ENCODE data around the gene STAG1. TPM values are rescaled to one million over a fixed set of nuclear protein-coding genes. Genes with fewer than 3 reads are reported as not detected.

The STAG1 gene
- polyA plus RNA-seq, 2 of the 4 experiments (the other 2 are of a cell fraction) = 12.8 to 19.2 TPM

DNA sequence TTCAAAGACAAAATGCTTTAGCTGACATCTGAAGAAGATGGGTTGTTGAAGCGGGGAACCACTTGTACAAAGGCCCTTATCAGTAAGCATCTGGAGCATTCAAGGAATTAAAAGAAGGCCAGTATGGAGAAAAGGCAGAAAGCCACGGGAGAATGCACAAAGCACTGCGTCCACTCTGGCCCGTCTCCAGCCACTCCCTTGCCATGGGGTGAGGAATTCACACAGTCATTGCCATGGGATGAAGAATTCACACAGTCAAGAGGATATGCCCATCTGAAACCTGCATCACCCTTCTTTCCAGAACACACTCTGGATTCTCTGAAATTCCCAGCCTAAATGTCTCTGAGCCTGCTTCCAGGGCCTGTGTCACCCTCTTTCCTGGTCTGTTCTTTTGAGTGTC lies 26.7 kb upstream of the STAG1 start:
- POLR2A ChIA-PET = interaction anchor here (1.9 kb wide), 1 partner anchor 26 kb away, joined by 7 read pairs; the partner anchor contains the start of gene STAG1
- Histone ChIP-seq H3K4me3 (no peak overlapping the region), H3K4me1 (peaks cover 18% of the 10 kb centered on the region; the same call in 2 of the 3 replicates), H3K4me2 (0 out of 3 replicates have a peak overlapping the region, but pooled peaks have one; percentile 38), H3K27ac (peak overlapping the region in 1 of 2 experiments; percentile 60; a peak in 1 of 6 replicates), H3K9me3 (no peaks in the 10 kb centered on the region)
- FAIRE-seq (no peak), DNase-seq (ENCODE audit: low read depth in 1 of 2, low spot score in 1 of 2) (peak in 1 of 2 experiments; percentile 35), ATAC-seq (peak; percentile 19 to 73; a peak in 4 of 6 replicates)
- 29% methylated on average over 4 of the region's 4 CpGs for WGBS (ENCODE audit: missing lambda C conversion rate)
- CTCF ChIA-PET = interaction anchor here (1.2 to 1.6 kb wide), 2 partner anchors 27 to 235 kb away, joined by 4 to 6 read pairs; partner anchors contain the start of gene STAG1
- TF ChIP-seq NPAS2 (CRISPR knock-in tag; IDR thresholded peaks at IDR 0.05; ENCODE audit: borderline replicate concordance) (no peak), TP53 (CRISPR knock-in tag; IDR thresholded peaks at IDR 0.05) (no peak), SMC3 (IDR thresholded peaks at IDR 0.05) (no peak), KDM5A (IDR thresholded peaks at IDR 0.05) (no peak), ESRRA (IDR thresholded peaks at IDR 0.05; ENCODE audit: borderline replicate concordance, low read length) (no peak), FOSL2 (IDR thresholded peaks at IDR 0.05) (no peak), FOSL2 (CRISPR knock-in tag; IDR thresholded peaks at IDR 0.05) (no peak)
- TF ChIP-seq, protein P1, sequence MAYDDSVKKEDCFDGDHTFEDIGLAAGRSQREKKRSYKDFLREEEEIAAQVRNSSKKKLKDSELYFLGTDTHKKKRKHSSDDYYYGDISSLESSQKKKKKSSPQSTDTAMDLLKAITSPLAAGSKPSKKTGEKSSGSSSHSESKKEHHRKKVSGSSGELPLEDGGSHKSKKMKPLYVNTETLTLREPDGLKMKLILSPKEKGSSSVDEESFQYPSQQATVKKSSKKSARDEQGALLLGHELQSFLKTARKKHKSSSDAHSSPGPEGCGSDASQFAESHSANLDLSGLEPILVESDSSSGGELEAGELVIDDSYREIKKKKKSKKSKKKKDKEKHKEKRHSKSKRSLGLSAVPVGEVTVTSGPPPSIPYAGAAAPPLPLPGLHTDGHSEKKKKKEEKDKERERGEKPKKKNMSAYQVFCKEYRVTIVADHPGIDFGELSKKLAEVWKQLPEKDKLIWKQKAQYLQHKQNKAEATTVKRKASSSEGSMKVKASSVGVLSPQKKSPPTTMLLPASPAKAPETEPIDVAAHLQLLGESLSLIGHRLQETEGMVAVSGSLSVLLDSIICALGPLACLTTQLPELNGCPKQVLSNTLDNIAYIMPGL (CRISPR knock-in tag; IDR thresholded peaks at IDR 0.05; ENCODE audit: borderline replicate concordance) = no peak

DNA sequence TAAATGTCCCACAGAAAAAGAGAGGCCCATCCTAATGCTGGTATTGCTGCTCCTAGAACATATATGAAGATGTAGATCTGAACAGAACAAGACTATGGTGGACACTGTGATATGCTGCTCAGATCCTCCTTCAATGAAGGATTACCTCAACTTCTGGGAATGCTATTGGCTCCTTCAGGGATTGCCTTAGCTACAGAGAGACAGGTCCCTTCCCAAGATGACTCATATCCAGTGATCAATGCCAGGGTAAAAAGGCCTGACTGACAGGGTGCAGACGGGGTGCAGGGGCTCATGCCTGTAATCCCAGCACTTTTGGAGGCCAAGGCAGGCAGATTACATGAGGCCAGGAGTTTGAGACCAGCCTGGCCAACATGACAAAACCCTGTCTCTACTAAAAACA lies 20.5 kb upstream of the STAG1 start:
- Histone ChIP-seq H3K27ac (no peak overlapping the region), H3K4me1 (no peaks in the 10 kb centered on the region), H3K4me2 (no peak overlapping the region), H3K9me3 (no peaks in the 10 kb centered on the region), H3K4me3 (no peak overlapping the region)
- TF ChIP-seq RFX5 (IDR thresholded peaks at IDR 0.05) = no peak
- TF ChIP-seq ZFP36 (IDR thresholded peaks at IDR 0.05; ENCODE audit: borderline replicate concordance, partially characterized antibody) = no peak
- TF ChIP-seq KDM1A (IDR thresholded peaks at IDR 0.05; ENCODE audit: low read depth) = no peak
- TF ChIP-seq RAD21 (conservative IDR thresholded peaks at IDR 0.05 in 1 of 2, IDR thresholded peaks at IDR 0.05 in 1 of 2) = no peak
- no peak for TF ChIP-seq JUNB (IDR thresholded peaks at IDR 0.05)
- no peak for TF ChIP-seq HOXB13 (CRISPR knock-in tag; IDR thresholded peaks at IDR 0.05; ENCODE audit: low read depth)
- TF ChIP-seq, protein P1 (CRISPR knock-in tag; IDR thresholded peaks at IDR 0.05; ENCODE audit: borderline replicate concordance) = no peak
- TF ChIP-seq MAFK (IDR thresholded peaks at IDR 0.05; ENCODE audit: partially characterized antibody) = no peak
- no peak for TF ChIP-seq NR3C1 (IDR thresholded peaks at IDR 0.05)
- TF ChIP-seq, protein P2, sequence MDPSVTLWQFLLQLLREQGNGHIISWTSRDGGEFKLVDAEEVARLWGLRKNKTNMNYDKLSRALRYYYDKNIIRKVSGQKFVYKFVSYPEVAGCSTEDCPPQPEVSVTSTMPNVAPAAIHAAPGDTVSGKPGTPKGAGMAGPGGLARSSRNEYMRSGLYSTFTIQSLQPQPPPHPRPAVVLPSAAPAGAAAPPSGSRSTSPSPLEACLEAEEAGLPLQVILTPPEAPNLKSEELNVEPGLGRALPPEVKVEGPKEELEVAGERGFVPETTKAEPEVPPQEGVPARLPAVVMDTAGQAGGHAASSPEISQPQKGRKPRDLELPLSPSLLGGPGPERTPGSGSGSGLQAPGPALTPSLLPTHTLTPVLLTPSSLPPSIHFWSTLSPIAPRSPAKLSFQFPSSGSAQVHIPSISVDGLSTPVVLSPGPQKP (IDR thresholded peaks at IDR 0.05; ENCODE audit: low read depth, low read length) = no peak
- TF ChIP-seq, protein P3, sequence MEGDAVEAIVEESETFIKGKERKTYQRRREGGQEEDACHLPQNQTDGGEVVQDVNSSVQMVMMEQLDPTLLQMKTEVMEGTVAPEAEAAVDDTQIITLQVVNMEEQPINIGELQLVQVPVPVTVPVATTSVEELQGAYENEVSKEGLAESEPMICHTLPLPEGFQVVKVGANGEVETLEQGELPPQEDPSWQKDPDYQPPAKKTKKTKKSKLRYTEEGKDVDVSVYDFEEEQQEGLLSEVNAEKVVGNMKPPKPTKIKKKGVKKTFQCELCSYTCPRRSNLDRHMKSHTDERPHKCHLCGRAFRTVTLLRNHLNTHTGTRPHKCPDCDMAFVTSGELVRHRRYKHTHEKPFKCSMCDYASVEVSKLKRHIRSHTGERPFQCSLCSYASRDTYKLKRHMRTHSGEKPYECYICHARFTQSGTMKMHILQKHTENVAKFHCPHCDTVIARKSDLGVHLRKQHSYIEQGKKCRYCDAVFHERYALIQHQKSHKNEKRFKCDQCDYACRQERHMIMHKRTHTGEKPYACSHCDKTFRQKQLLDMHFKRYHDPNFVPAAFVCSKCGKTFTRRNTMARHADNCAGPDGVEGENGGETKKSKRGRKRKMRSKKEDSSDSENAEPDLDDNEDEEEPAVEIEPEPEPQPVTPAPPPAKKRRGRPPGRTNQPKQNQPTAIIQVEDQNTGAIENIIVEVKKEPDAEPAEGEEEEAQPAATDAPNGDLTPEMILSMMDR (IDR thresholded peaks at IDR 0.05) = no peak
- TF ChIP-seq RARB (CRISPR knock-in tag; IDR thresholded peaks at IDR 0.05) = no peak
- TF ChIP-seq RNF2 (IDR thresholded peaks at IDR 0.05; ENCODE audit: borderline replicate concordance, low read depth) = no peak
- no peak for TF ChIP-seq CBX8 (IDR thresholded peaks at IDR 0.05)
- TF ChIP-seq JUN (IDR thresholded peaks at IDR 0.05) = no peak
- TF ChIP-seq ZNF302 (CRISPR knock-in tag; IDR thresholded peaks at IDR 0.05) = no peak
- no peak for TF ChIP-seq BHLHE40 (IDR thresholded peaks at IDR 0.05; ENCODE audit: low read depth, low read length)
- TF ChIP-seq, protein P4, sequence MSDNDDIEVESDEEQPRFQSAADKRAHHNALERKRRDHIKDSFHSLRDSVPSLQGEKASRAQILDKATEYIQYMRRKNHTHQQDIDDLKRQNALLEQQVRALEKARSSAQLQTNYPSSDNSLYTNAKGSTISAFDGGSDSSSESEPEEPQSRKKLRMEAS (IDR thresholded peaks at IDR 0.05) = no peak
- TF ChIP-seq HDAC2 (IDR thresholded peaks at IDR 0.05) = no peak
- no peak for TF ChIP-seq ZC3H11A (IDR thresholded peaks at IDR 0.05)
- CTCF ChIA-PET = no interaction called here
- no peak for FAIRE-seq
- POLR2A ChIA-PET = no interaction called here
- WGBS (ENCODE audit: missing lambda C conversion rate) = 56% methylated on average over 1 of the region's 1 CpG
- ATAC-seq = peak in 1 of 2 experiments; percentile 29; a peak in 1 of 6 replicates
- DNase-seq (ENCODE audit: low read depth in 1 of 2, low spot score in 1 of 2) = no peak
